Trophoblast cell (in vitro differentiated cells and primary cell): ENCODE measurements around the gene OPTN.
"Not testable (repeated sequence)": the region's sequence is repeated elsewhere in the genome, so short reads cannot be mapped to it uniquely, and the experiment has no call there.

ENCODE experiments used
- DNase-seq, 2 donors: peaks; one replicate each; pipeline ENCODE4 v3.0.0-alpha.2; 2016
- H2AFZ ChIP-seq: 2 replicates; pipeline ENCODE4 v1.6.1; 2013; ENCODE audit warnings: low read length, moderate library complexity, mild to moderate bottlenecking; ENCODE audit not compliant: insufficient read depth, poor library complexity
- H2AK5ac ChIP-seq: 2 replicates; pipeline ENCODE4 v1.6.1; 2013; ENCODE audit warnings: mild to moderate bottlenecking, low read length
- H2BK120ac ChIP-seq: 2 replicates; pipeline ENCODE4 v1.6.1; 2013; ENCODE audit warnings: low read length, mild to moderate bottlenecking, moderate library complexity; ENCODE audit not compliant: insufficient read depth, poor library complexity
- H2BK12ac ChIP-seq: 2 replicates; pipeline ENCODE4 v1.6.1; 2013; ENCODE audit warnings: mild to moderate bottlenecking, low read length, moderate library complexity
- H2BK5ac ChIP-seq: 2 replicates; pipeline ENCODE4 v1.6.1; 2013; ENCODE audit warnings: low read length, low read depth, moderate library complexity, mild to moderate bottlenecking; ENCODE audit not compliant: poor library complexity
- H3K14ac ChIP-seq: 2 replicates; pipeline ENCODE4 v1.6.1; 2013; ENCODE audit warnings: mild to moderate bottlenecking, low read length
- H3K18ac ChIP-seq: 2 replicates; pipeline ENCODE4 v1.6.1; 2013; ENCODE audit warnings: mild to moderate bottlenecking, low read length
- H3K23ac ChIP-seq: 2 replicates; pipeline ENCODE4 v1.6.1; 2013; ENCODE audit warnings: low read length
- H3K27ac ChIP-seq: 2 replicates; pipeline ENCODE4 v1.5.1; 2013; ENCODE audit warnings: low read depth, mild to moderate bottlenecking, inconsistent platforms, low read length, moderate library complexity
- H3K27me3 ChIP-seq: 2 replicates; pipeline ENCODE4 v1.6.1; 2013; ENCODE audit warnings: inconsistent platforms, mild to moderate bottlenecking, low read length, moderate library complexity; ENCODE audit not compliant: insufficient read depth
- H3K36me3 ChIP-seq, 2 experiments: 1 replicate in 1 of 2; 2 replicates in 1 of 2; pipeline ENCODE4 v1.6.1; 2013; ENCODE audit warnings: low read length in 2 of 2, mild to moderate bottlenecking in 2 of 2, moderate library complexity in 1 of 2; ENCODE audit not compliant: insufficient read depth in 2 of 2, control insufficient read depth in 1 of 2
- H3K4ac ChIP-seq: 2 replicates; pipeline ENCODE4 v1.6.1; 2013; ENCODE audit warnings: low read depth, mild to moderate bottlenecking, low read length, moderate library complexity
- H3K4me1 ChIP-seq, 2 experiments: 1 replicate in 1 of 2; 2 replicates in 1 of 2; pipeline ENCODE4 v1.6.1; 2013; ENCODE audit warnings: low read length in 2 of 2, mild to moderate bottlenecking in 2 of 2, moderate library complexity in 1 of 2; ENCODE audit not compliant: insufficient read depth in 2 of 2, control insufficient read depth in 1 of 2
- H3K4me2 ChIP-seq: 2 replicates; pipeline ENCODE4 v1.6.1; 2013; ENCODE audit warnings: inconsistent platforms, mild to moderate bottlenecking, low read length, moderate library complexity
- H3K4me3 ChIP-seq: 2 replicates; pipeline ENCODE4 v1.5.1; 2013; ENCODE audit warnings: mild to moderate bottlenecking, low read depth, low read length, inconsistent platforms
- H3K79me1 ChIP-seq: one replicate; pipeline ENCODE4 v1.6.1; 2013; ENCODE audit warnings: low read length
- H3K79me2 ChIP-seq: 2 replicates; pipeline ENCODE4 v1.6.1; 2013; ENCODE audit warnings: low read length, mild to moderate bottlenecking; ENCODE audit not compliant: control insufficient read depth, insufficient read depth, poor library complexity
- H3K9ac ChIP-seq: 2 replicates; pipeline ENCODE4 v1.6.1; 2013; ENCODE audit warnings: mild to moderate bottlenecking, low read length
- H3K9me3 ChIP-seq: 2 replicates; pipeline ENCODE4 v1.6.1; 2013; ENCODE audit warnings: low read depth, mild to moderate bottlenecking, control low read depth, inconsistent platforms, low read length; ENCODE audit not compliant: insufficient read depth
- H4K12ac ChIP-seq: 2 replicates; pipeline ENCODE4 v1.6.1; 2013; ENCODE audit warnings: low read depth, mild to moderate bottlenecking, low read length, moderate library complexity
- H4K8ac ChIP-seq: 2 replicates; pipeline ENCODE4 v1.6.1; 2013; ENCODE audit warnings: low read depth, mild to moderate bottlenecking, low read length, moderate library complexity
- H4K91ac ChIP-seq: one replicate; pipeline ENCODE4 v1.6.1; 2013; ENCODE audit warnings: low read depth, mild to moderate bottlenecking, low read length, moderate library complexity
- WGBS: extraction: QIAGEN DNeasy Blood & Tissue Kit; methylation state at CpG from one replicate; pipeline ENCODE4 v1.1.7; 2013; ENCODE audit warnings: missing lambda C conversion rate; ENCODE audit not compliant: insufficient read length, insufficient coverage; ENCODE audit errors: extremely low coverage; 5-methylcytosine and 5-hydroxymethylcytosine counted together

OPTN gene

GRCh38 chr10:13083700-13084099, 16.3 kb upstream of the OPTN start:
- not testable (repeated sequence) for H4K8ac ChIP-seq, H2BK5ac ChIP-seq, H3K27me3 ChIP-seq, H3K4me2 ChIP-seq, H3K79me2 ChIP-seq, H3K4ac ChIP-seq, H2AK5ac ChIP-seq, H3K27ac ChIP-seq, H3K36me3 ChIP-seq, H3K4me3 ChIP-seq, H4K12ac ChIP-seq, H2AFZ ChIP-seq, H3K79me1 ChIP-seq, H3K14ac ChIP-seq, H2BK12ac ChIP-seq, H3K18ac ChIP-seq, H3K4me1 ChIP-seq, H4K91ac ChIP-seq, H3K23ac ChIP-seq, H3K9ac ChIP-seq, DNase-seq, H2BK120ac ChIP-seq
- no CpG with 5 or more reads among the region's 3 CpGs for WGBS
- H3K9me3 ChIP-seq = peaks cover 16% of the 10 kb centered on the region

- DNase-seq = no peak
- Histone ChIP-seq H2BK5ac (no peak overlapping the region), H3K23ac (no peak overlapping the region), H3K4ac (no peak overlapping the region), H3K9me3 (peaks cover 9% of the 10 kb centered on the region), H2BK12ac (no peak overlapping the region), H3K36me3 (no peaks in the 10 kb centered on the region), H3K79me2 (no peaks in the 10 kb centered on the region), H3K4me2 (no peak overlapping the region), H2AFZ (no peak overlapping the region), H3K4me3 (no peak overlapping the region), H3K18ac (no peak overlapping the region), H3K14ac (no peak overlapping the region), H2BK120ac (no peak overlapping the region), H4K91ac (no peak overlapping the region), H3K27me3 (no peaks in the 10 kb centered on the region), H3K27ac (no peak overlapping the region), H3K79me1 (no peaks in the 10 kb centered on the region), H4K12ac (no peak overlapping the region), H3K9ac (no peak overlapping the region), H2AK5ac (no peak overlapping the region), H4K8ac (no peak overlapping the region), H3K4me1 (no peaks in the 10 kb centered on the region)
- WGBS = no CpG with 5 or more reads among the region's 1 CpG
These were observed 13.9 kb upstream of the OPTN start for GRCh38 chr10:13086056-13086455.

GRCh38 chr10:13087601-13087985, 12.4 kb upstream of the OPTN start:
- WGBS = no CpG with 5 or more reads among the region's 4 CpGs
- Histone ChIP-seq H2BK12ac (no peak overlapping the region), H3K4me1 (no peaks in the 10 kb centered on the region), H4K12ac (no peak overlapping the region), H3K14ac (no peak overlapping the region), H3K18ac (no peak overlapping the region), H4K91ac (no peak overlapping the region), H3K79me2 (no peaks in the 10 kb centered on the region), H2BK5ac (no peak overlapping the region), H3K36me3 (no peaks in the 10 kb centered on the region), H2AK5ac (no peak overlapping the region), H3K23ac (no peak overlapping the region), H2AFZ (no peak overlapping the region), H3K79me1 (no peaks in the 10 kb centered on the region), H4K8ac (no peak overlapping the region), H3K27me3 (no peaks in the 10 kb centered on the region), H3K27ac (no peak overlapping the region), H3K9ac (no peak overlapping the region), H3K4me2 (no peak overlapping the region), H3K4ac (no peak overlapping the region), H3K9me3 (peaks cover 6% of the 10 kb centered on the region), H3K4me3 (no peak overlapping the region), H2BK120ac (no peak overlapping the region)
- no peak for DNase-seq

GRCh38 chr10:13087986-13088618, 11.9 kb upstream of the OPTN start:
- Histone ChIP-seq H2BK12ac (no peak overlapping the region), H3K9ac (no peak overlapping the region), H2BK5ac (no peak overlapping the region), H3K27ac (no peak overlapping the region), H3K23ac (no peak overlapping the region), H3K14ac (no peak overlapping the region), H3K79me1 (no peaks in the 10 kb centered on the region), H4K8ac (no peak overlapping the region), H3K36me3 (no peaks in the 10 kb centered on the region), H4K12ac (no peak overlapping the region), H3K27me3 (no peaks in the 10 kb centered on the region), H3K4me1 (no peaks in the 10 kb centered on the region), H3K79me2 (no peaks in the 10 kb centered on the region), H3K4me2 (no peak overlapping the region), H2AK5ac (no peak overlapping the region), H2AFZ (no peak overlapping the region), H3K9me3 (peaks cover 6% of the 10 kb centered on the region), H4K91ac (no peak overlapping the region), H3K4ac (no peak overlapping the region), H3K4me3 (no peak overlapping the region), H3K18ac (no peak overlapping the region), H2BK120ac (no peak overlapping the region)
- no CpG with 5 or more reads among the region's 7 CpGs for WGBS
- DNase-seq = no peak
